HG03025 (cell line): ENCODE results near the gene ZNF26.
A peak's percentile ranks its signal among the peaks of the same experiment; 100 is the strongest.
"Not testable (repeated sequence)": the region's sequence is repeated elsewhere in the genome, so short reads cannot be mapped to it uniquely, and the experiment has no call there.

Experiments
- ATAC-seq: cut with Tn5 transposase; IDR thresholded peaks from one replicate; pipeline ENCODE4 v1.9.1; 2021; ENCODE audit warnings: mild to moderate bottlenecking, moderate library complexity; ENCODE audit not compliant: unreplicated experiment, low FRiP score

ZNF26 gene

GRCh38 chr12:132954471-132955048, 31.6 kb upstream of the ZNF26 start:
- no peak for ATAC-seq

- no peak for ATAC-seq
Observed at GRCh38 chr12:132955094-132956010, 30.8 kb upstream of the ZNF26 start.

- ATAC-seq: peak; percentile 84
Observed at GRCh38 chr12:132956011-132956788, 30.0 kb upstream of the ZNF26 start, which contains the start of gene ZNF605. ZNF605 (minus strand) TSS chr12:132956306; CDS start chr12:132945635, 10,671 bp downstream.

GRCh38 chr12:132961790-132962189, 24.4 kb upstream of the ZNF26 start:
- ATAC-seq: not testable (repeated sequence)

GRCh38 chr12:132963947-132964346, 22.2 kb upstream of the ZNF26 start:
- not testable (repeated sequence) for ATAC-seq

- ATAC-seq: no peak
Observed at GRCh38 chr12:132965796-132966195, 20.4 kb upstream of the ZNF26 start.

GRCh38 chr12:132966676-132967415, 19.3 kb upstream of the ZNF26 start:
- no peak for ATAC-seq

- ATAC-seq: no peak
Observed at GRCh38 chr12:132967736-132968135, 18.4 kb upstream of the ZNF26 start.

- ATAC-seq: no peak
Observed at GRCh38 chr12:132972374-132972773, 13.8 kb upstream of the ZNF26 start.

GRCh38 chr12:132976870-132977269, 9.3 kb upstream of the ZNF26 start:
- ATAC-seq: not testable (repeated sequence)

- peak; percentile 4 for ATAC-seq
Observed at GRCh38 chr12:132986885-132987225, 688 bp downstream of the ZNF26 start.

- ATAC-seq: no peak
Observed at GRCh38 chr12:132998741-132999140, 12.6 kb downstream of the ZNF26 start.

GRCh38 chr12:133010657-133011297, 24.6 kb downstream of the ZNF26 start:
- no peak for ATAC-seq

GRCh38 chr12:133023566-133023965, 37.4 kb downstream of the ZNF26 start:
- ATAC-seq: no peak

GRCh38 chr12:133026996-133027395, 40.8 kb downstream of the ZNF26 start:
- ATAC-seq: no peak

- peak; percentile 89 for ATAC-seq
Observed at GRCh38 chr12:133037207-133038005, 51.2 kb downstream of the ZNF26 start, which contains the start of gene ZNF84. ZNF84 (plus strand) TSS chr12:133037509; CDS start chr12:133041468, 3,959 bp downstream.

- no peak for ATAC-seq
Observed at GRCh38 chr12:133038118-133038709, 52.0 kb downstream of the ZNF26 start.

- no peak for ATAC-seq
Observed at GRCh38 chr12:133046698-133047097, 60.5 kb downstream of the ZNF26 start.

- no peak for ATAC-seq
Observed at GRCh38 chr12:133057446-133057845, 71.3 kb downstream of the ZNF26 start.
